ENCODE measurements around the gene DOP1B.

DOP1B gene, protein sequence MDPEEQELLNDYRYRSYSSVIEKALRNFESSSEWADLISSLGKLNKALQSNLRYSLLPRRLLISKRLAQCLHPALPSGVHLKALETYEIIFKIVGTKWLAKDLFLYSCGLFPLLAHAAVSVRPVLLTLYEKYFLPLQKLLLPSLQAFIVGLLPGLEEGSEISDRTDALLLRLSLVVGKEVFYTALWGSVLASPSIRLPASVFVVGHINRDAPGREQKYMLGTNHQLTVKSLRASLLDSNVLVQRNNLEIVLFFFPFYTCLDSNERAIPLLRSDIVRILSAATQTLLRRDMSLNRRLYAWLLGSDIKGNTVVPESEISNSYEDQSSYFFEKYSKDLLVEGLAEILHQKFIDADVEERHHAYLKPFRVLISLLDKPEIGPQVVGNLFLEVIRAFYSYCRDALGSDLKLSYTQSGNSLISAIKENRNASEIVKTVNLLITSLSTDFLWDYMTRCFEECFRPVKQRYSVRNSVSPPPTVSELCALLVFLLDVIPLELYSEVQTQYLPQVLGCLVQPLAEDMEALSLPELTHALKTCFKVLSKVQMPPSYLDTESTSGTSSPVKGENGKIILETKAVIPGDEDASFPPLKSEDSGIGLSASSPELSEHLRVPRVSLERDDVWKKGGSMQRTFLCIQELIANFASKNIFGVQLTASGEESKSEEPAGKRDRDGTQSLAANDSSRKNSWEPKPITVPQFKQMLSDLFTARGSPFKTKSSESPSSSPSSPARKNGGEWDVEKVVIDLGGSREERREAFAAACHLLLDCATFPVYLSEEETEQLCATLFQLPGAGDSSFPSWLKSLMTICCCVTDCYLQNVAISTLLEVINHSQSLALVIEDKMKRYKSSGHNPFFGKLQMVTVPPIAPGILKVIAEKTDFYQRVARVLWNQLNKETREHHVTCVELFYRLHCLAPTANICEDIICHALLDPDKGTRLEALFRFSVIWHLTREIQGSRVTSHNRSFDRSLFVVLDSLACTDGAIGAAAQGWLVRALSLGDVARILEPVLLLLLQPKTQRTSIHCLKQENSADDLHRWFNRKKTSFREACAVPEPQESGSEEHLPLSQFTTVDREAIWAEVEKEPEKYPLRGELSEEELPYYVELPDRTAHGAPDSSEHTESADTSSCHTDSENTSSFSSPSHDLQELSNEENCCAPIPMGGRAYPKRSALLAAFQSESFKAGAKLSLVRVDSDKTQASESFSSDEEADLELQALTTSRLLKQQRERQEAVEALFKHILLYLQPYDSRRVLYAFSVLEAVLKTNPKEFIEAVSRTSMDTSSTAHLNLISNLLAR (N-terminal part only)

DNA sequence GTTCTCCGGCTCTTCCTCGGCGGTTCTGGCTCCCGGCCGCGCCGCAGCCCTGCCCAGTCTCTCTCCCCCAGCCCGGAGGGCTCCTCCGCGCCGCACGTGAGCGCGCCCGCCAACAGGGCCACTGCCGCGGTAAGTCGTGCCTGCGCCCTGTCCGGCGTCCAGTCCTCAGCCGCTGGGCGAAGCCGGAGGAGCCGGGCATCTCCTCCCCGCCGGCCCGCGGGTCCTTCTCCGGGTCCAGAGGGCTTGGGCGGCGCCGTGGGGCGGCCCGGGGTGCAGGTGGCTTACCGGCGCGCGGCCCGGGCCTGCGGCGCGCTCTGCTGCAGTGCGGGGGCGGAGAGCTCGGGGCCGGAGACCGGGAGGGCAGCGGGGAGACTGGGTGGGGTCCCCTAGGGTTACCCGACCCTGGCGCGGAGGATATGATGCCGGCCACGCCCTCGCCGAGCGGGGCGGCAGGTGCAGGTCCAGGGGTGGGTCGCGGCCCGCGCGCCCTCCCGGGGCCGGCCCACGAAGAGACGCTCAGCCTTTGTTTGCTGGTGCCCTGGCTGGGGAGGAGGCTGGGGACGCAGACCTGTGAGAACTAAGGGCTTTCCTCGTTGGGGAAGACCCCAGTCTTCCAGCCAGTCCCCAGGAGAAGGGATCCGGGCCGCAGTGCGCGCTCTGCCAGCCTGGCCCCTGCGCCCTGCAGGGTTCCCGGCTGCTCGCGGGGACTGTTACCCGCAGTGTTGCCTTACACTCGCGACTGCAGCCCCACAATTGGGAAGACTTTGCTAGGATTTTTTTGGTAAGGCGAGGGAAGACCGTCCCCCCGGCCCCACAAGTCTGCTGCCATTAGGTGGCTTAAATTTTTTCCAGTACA lies at the start of gene DOP1B:
Gene DOP1B (plus strand): TSS at position 10 of the 856 bp plus-strand sequence. CDS start 7,910 bp downstream, outside the sequence.
- TF ChIP-seq, protein P1, sequence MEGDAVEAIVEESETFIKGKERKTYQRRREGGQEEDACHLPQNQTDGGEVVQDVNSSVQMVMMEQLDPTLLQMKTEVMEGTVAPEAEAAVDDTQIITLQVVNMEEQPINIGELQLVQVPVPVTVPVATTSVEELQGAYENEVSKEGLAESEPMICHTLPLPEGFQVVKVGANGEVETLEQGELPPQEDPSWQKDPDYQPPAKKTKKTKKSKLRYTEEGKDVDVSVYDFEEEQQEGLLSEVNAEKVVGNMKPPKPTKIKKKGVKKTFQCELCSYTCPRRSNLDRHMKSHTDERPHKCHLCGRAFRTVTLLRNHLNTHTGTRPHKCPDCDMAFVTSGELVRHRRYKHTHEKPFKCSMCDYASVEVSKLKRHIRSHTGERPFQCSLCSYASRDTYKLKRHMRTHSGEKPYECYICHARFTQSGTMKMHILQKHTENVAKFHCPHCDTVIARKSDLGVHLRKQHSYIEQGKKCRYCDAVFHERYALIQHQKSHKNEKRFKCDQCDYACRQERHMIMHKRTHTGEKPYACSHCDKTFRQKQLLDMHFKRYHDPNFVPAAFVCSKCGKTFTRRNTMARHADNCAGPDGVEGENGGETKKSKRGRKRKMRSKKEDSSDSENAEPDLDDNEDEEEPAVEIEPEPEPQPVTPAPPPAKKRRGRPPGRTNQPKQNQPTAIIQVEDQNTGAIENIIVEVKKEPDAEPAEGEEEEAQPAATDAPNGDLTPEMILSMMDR (IDR thresholded peaks at IDR 0.05; ENCODE audit: control extremely low read depth, extremely low read depth, low read depth, missing control alignments): no peak
- ChIA-PET CTCF (no interaction called here), POLR2A (no interaction called here)
- DNase-seq (ENCODE audit: extremely low spot score): peak; percentile 48

DNA sequence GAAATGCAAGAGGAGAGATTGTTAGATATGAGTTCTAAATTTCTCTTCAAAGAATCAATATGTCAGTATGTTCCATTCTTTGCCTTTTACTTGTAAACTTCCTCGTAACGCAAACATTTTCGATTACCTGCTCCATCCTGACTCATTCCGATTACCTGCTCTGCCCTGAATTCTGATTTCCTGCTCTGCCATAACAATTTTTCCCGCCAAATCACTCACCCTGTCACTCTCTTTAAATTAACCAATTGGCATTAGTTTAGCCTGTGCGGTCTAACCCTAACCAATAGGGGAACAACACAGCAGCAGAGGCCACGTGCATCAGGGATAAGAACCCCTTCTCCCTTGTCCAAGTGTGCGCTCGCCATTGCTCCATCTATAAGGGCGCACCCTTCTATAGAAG lies 46.8 kb upstream of the DOP1B start:
- DNase-seq (ENCODE audit: extremely low spot score): no peak
- POLR2A ChIA-PET: no interaction called here
- CTCF ChIA-PET: interaction anchor here (1.5 kb wide), 1 partner anchor 26 kb away, joined by 3 read pairs; no protein-coding TSS in a partner anchor
- TF ChIP-seq, protein P1 (IDR thresholded peaks at IDR 0.05; ENCODE audit: control extremely low read depth, extremely low read depth, low read depth, missing control alignments): no peak

DNA sequence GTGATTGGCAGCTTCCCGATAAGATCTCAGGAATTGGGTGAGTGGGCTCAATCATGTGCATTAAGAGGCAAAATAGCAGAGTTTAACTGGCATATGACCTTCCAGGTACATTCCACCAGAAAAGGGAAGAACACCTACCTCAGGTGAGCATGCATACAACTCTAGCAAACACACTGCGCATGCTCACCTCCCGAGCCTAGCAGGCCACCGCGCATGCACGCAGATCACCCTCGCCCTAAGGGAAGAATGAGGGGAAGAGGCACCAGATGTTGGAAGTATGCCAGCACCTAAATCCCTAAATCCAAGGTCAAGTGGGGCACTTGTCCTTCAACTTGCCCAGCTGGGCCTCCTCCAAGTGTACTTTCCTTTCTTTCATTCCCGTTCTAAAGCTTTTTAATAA lies 45.4 kb upstream of the DOP1B start:
- TF ChIP-seq, protein P1 (IDR thresholded peaks at IDR 0.05; ENCODE audit: control extremely low read depth, extremely low read depth, low read depth, missing control alignments): no peak
- no peak for DNase-seq (ENCODE audit: extremely low spot score)
- POLR2A ChIA-PET: no interaction called here
- CTCF ChIA-PET: interaction anchor here (1.0 to 4.0 kb wide), 6 partner anchors 10 to 41 kb away, joined by 3 to 24 read pairs (median 6); partner anchors contain the start of gene CBR1

DNA sequence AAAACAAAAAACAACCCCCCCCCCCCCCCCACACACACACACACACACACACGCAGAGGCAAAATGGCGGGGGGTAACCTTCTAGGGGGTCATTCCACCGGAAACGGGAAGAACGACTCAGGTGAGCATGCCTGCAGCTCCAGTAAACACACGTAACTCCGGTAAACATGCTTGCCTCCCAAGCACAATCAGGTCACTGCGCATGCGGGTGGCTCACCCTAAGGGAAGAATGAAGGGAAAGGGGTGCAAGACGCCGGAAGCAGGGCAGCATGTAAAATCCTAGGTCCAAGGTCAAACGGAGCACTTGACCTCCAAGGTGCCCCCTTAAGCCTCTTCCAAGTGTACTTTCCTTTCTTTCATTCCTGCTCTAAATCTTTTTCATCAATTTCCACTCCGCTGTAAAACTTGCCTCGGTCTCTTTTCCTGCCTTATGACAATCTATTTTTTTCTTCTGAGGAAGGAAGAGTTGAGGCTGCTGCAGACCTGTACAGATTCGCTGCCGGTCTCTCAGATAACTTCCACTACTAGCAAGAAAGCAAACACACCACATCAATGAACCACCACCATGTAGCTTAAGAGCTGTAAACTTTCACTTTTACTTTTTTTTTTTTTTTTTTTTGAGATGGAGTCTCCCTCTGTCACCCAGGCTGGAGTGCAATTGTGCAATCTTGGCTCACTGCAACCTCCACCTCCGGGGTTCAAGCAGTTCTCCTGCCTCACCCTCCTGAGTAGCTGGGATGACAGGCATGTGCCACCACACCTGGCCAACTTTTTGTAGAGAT lies 42.8 kb upstream of the DOP1B start:
- CTCF ChIA-PET: interaction anchor here (0.7 to 4.0 kb wide), 16 partner anchors 9 to 276 kb away, joined by 3 to 24 read pairs (median 4); partner anchors contain the start of gene SETD4
- no peak for DNase-seq (ENCODE audit: extremely low spot score)
- POLR2A ChIA-PET: interaction anchor here (0.9 kb wide), 1 partner anchor 44 kb away, joined by 4 read pairs; no protein-coding TSS in a partner anchor
- TF ChIP-seq, protein P1 (IDR thresholded peaks at IDR 0.05; ENCODE audit: control extremely low read depth, extremely low read depth, low read depth, missing control alignments): no peak

DNA sequence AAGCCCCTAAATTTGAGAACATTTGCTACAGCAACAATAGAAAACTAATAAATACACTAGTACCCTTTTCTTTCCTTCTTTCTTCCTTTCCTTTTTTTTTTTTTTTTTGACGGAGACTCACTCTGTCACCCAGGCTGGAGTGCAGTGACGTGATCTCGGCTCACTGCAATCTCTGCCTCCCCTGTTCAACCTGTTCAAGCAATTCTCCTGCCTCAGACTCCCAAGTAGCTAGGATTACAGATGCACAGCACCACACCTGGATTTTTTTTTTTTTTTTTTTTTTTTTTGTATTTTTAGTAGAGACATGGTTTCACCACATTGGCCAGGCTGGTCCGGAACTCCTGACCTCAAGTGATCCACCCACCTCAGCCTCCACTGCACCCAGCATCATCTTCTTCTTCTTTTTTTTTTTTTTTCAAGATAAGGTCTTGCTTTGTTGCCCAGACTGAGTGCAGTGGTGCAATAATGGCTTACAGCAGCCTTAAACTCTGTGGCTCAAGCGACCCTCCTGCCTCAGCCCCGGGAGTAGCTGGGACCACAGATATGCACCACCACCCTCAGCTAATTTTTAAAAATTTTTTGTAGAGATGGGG lies 41.4 kb upstream of the DOP1B start:
- ChIA-PET CTCF (interaction anchor here (1.7 to 2.3 kb wide), 2 partner anchors 11 to 88 kb away, joined by 5 to 9 read pairs; no protein-coding TSS in a partner anchor), POLR2A (no interaction called here)
- TF ChIP-seq, protein P1 (IDR thresholded peaks at IDR 0.05; ENCODE audit: control extremely low read depth, extremely low read depth, low read depth, missing control alignments): no peak
- no peak for DNase-seq (ENCODE audit: extremely low spot score)
